Gastrocnemius medialis (tissue), 4 donors: ENCODE measurements around the gene CES1.

ENCODE experiments used
- CTCF ChIP-seq, 5 experiments: fragments of 450-650 bp in 3 of 5; fragments of 200-600 bp in 2 of 5; sonication (generic) in 2 of 5; IDR thresholded peaks in 4 of 5; conservative IDR thresholded peaks in 1 of 5; 1 replicate in 4 of 5; 2 replicates in 1 of 5; pipeline ENCODE4 v1.5.1; 2016 to 2019; ENCODE audit warnings: antibody characterized with exemption in 5 of 5, mild to moderate bottlenecking in 3 of 5, moderate library complexity in 3 of 5
- POLR2A ChIP-seq, 2 donors: fragments of 450-650 bp; IDR thresholded peaks; one replicate each; pipeline ENCODE4 v1.6.1; 2017; ENCODE audit warnings: antibody characterized with exemption in 2 of 2, mild to moderate bottlenecking in 2 of 2, moderate library complexity in 2 of 2

GRCh38 chr16:55754056-55754455, 78.8 kb downstream of the CES1 start:
- TF ChIP-seq POLR2A (IDR thresholded peaks at IDR 0.05) (no peak), CTCF (IDR thresholded peaks at IDR 0.05 in 4 of 5, conservative IDR thresholded peaks at IDR 0.05 in 1 of 5) (no peak)
